ENCODE results near the gene R3HDM1.

- TF ChIP-seq POLR2A (IDR thresholded peaks at IDR 0.05; ENCODE audit: low read depth, low read length): no peak
- TF ChIP-seq, protein P1, sequence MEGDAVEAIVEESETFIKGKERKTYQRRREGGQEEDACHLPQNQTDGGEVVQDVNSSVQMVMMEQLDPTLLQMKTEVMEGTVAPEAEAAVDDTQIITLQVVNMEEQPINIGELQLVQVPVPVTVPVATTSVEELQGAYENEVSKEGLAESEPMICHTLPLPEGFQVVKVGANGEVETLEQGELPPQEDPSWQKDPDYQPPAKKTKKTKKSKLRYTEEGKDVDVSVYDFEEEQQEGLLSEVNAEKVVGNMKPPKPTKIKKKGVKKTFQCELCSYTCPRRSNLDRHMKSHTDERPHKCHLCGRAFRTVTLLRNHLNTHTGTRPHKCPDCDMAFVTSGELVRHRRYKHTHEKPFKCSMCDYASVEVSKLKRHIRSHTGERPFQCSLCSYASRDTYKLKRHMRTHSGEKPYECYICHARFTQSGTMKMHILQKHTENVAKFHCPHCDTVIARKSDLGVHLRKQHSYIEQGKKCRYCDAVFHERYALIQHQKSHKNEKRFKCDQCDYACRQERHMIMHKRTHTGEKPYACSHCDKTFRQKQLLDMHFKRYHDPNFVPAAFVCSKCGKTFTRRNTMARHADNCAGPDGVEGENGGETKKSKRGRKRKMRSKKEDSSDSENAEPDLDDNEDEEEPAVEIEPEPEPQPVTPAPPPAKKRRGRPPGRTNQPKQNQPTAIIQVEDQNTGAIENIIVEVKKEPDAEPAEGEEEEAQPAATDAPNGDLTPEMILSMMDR (conservative IDR thresholded peaks at IDR 0.05; ENCODE audit: low read depth, low read length): no peak
- no peak for TF ChIP-seq RFX5 (IDR thresholded peaks at IDR 0.05; ENCODE audit: low read depth, low read length)
- TF ChIP-seq RCOR1 (IDR thresholded peaks at IDR 0.05; ENCODE audit: insufficient replicate concordance, low read length): no peak
- TF ChIP-seq ELK1 (IDR thresholded peaks at IDR 0.05; ENCODE audit: borderline replicate concordance, low read depth, low read length): no peak
- TF ChIP-seq RAD21 (IDR thresholded peaks at IDR 0.05; ENCODE audit: low read length): no peak
- TF ChIP-seq USF2 (IDR thresholded peaks at IDR 0.05; ENCODE audit: low read depth, low read length): no peak
- TF ChIP-seq CEBPB (IDR thresholded peaks at IDR 0.05; ENCODE audit: low read depth, low read length): no peak
These were observed 40.9 kb upstream of the R3HDM1 start for GRCh38 chr2:135490376-135490775.
